Anterior cingulate cortex (tissue), 58 donors: ENCODE results near the gene CARF.
"Not testable (repeated sequence)": the region's sequence is repeated elsewhere in the genome, so short reads cannot be mapped to it uniquely, and the experiment has no call there.

Experiments used
- DNase-seq, 58 donors: peaks; one replicate each; lab custom pipeline; 2025; lab: John Stamatoyannopoulos, UW

Gene CARF

DNA sequence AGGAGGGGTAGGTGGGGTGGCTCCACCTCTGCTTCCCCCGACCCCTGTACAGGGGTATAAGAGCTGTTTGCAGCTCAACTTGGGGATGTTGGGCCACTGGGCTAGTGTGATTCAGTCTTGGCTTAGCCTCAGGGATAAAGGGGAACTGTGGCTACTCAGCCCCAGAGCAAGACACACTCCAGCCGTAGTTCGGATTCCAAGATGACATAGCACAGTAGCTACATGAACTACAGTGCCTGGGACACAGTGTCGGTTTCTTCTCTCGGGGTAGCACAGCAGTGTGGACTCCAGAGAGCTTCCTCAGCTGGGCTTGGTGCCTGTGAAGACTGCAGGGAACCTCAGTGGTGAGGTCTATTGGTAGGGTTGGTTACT lies 21.1 kb downstream of the CARF start:
- DNase-seq, result no peak

DNA sequence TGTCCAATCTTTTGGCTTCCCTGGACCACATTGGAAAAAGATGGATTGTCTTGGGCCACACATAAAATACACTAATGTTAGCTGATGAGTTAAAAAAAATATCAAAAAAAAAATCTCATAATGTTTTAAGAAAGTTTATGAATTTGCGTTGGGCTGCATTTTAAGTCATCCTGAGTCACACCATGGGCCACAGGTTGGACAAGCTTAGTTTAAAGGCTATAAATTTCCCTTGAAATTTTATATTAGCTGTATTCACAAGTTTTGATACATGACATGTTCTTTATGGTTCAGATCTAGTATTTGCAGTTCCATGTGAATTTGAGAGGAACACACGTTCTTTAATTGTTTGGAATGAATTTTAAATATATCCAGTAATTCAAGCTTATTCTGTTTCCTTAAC lies 21.9 kb downstream of the CARF start:
- no peak for DNase-seq

DNA sequence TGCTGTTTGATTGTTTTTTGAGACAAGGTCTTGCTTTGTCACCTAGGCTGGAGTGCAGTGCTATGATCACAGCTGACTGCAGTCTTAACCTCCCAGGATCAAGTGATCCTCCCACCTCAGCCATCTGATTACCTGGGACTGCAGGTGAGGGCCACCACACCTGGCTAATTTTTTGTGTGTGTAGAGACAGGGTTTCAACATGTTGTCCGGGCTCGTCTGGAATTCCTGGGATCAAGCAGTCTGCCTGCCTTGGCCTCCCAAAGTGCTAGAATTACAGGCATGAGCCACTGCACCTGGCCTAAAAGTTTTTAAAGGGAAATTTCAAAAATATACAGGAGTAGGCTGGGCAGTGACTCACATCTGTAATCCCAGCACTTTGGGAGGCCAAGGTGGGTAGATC lies 22.4 kb downstream of the CARF start:
- no peak for DNase-seq

DNA sequence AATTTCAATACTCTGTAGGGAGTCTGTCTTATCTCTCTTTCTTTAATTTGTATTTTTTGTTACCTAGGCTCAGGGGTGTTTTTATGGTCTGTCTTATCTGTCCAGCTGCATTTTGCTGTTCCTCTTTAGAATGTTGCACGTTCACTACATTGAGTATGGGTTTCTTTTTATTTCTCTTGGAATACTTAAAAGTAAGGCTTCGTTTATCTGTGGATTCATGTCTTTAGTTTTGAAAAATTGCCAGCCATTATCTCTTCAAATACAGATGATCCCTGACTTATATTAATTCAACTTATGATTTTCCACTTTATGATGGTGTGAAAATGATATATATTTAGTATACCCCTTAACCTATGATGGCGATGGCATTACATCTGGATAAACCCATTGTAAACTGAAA lies 26.9 kb downstream of the CARF start:
- no peak for DNase-seq

DNA sequence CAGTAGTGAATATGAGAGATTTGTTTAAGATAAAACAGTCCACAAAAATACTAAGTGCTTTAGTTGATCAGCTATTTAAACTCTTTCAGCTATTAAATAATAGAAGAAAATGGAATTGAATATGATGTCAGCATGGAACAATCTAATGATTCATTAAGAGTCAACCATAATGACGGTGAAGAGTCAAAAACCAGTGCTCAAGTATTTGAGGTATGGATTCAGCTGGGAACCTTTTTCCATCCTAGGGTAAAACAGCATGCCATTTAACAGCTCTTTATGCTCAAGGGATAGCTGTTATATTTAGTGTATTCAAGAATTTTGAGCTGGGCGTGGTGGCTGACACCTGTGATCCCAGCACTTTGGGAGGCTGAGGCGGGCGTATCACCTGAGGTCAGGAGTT lies 29.7 kb downstream of the CARF start:
- no peak for DNase-seq

DNA sequence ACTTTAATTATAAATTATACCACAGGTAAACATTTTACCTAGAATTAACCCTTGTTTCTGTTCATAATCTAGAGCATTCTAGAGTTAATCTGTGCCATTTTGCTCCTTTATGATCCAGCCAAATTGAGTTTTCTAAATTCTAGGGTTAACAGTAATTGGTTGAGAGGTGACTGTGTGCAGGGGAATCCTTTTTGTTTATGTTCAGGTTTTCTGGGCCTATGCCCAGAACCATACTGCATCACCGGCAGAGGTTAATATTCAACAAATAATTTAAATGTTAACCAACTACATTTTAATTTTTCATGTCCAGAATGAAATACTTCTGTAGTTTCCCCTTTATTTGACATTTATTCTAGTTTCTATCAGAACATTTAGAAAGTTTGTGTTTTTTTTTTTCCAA lies 32.3 kb downstream of the CARF start:
- DNase-seq, result no peak

DNA sequence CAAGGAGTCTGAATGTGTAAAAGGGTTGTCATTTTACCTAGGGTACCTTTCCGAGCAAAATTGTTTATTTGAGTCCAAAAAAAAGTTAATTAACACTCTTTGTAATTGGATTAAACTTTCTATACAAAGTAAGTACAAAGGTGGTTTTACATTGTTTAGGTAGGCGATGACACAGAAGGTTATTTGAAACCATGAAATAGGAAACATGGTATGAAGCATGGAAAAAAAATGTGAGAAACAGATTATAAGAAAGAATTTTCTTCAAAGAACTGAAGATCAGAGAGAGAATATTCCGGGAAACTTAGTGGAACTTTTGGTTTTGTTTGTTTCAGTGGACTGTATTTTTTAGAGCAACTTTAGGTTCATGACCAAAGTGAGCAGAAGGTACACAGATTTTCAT lies 32.7 kb downstream of the CARF start:
- DNase-seq, result no peak

DNA sequence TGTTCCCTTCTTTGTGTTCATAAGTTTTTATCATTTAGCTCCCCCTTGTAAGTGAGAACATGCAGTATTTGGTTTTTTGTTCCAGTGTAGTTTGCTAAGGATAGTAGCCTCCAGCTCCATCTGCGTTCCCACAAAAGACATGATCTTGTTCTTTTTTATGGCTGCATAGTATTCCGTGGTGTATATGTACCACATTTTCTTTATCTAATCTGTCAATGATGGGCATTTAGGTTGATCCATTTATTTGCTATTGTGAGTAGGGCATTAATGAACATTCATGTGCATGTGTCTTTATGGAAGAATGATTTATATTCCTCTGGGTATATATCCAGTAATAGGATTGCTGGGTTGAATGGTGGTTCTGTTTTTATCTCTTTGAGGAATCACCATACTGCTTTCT lies 33.4 kb downstream of the CARF start:
- no peak for DNase-seq

DNA sequence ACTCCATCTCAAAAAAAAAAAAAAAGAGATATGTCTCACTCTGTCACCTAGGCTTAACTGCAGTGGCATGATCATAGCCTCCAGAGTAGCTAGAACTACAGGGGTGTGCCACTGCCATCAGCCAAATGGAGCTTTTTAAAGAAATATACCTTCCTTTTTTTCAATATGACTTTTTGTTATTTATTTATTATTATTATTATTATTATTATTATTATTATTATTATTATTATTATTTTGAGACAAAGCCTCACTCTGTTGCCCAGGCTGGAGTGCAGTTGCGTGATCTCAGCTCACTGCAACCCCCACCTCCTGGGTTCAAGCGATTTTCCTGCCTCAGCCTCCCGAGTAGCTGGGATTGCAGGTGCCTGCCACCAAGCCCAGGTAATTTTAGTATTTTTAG lies 37.3 kb downstream of the CARF start:
- DNase-seq, result not testable (repeated sequence)

DNA sequence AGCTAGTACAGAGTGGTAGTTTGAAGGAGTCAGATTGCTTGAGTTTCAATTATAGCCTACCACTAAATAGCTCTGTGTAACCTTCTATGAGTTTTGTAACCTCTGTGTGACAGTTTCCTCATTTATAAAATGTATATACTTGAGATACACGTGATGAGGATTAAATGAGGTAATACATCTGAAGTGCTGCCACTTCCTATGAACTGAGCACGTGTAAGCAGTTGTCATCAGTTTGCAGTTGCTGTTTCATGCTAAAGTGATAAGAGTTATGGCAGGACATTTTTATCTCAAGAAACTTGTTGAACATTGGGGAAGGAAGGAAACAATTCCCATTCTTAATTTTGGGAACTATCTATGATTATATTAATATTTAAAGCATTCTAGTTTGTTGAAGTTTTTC lies 38.5 kb downstream of the CARF start:
- DNase-seq, result no peak

DNA sequence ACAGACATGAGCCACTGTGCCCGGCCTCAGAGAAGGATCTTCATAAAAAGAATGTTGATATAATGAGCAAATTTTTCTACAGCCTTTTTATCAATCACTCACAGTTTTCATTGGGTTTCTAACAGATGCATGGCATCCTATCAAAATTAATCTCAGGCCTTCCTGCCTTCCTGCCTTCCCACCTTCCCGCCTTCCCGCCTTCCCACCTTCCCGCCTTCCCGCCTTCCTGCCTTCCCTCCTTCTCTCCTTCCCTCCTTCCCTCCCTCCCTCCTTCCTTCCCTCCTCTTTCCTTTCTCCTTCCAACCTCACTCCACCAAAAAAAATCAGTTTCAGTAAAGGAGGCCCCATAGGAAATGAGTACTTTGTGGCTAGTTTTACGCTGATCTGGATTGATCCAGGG lies 48.4 kb downstream of the CARF start:
- no peak for DNase-seq

DNA sequence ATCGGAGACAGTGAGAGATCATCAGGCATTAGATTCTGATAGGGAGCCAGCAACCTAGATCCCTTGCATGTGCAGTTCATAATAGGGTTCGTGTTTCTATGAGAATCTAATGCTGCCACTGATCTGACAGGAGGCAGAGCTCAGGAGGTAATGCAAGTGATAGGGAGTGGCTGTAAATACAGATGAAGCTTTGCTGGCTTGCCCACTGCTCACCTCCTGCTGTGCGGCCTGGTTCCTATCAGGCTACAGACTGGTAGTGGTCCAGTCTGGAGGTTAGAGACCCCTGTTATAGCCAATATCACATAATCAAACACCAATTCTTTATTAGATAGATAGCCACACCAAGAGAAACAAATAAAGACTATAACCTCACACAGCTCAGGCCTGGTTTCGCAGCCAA lies 51.6 kb downstream of the CARF start:
- no peak for DNase-seq

DNA sequence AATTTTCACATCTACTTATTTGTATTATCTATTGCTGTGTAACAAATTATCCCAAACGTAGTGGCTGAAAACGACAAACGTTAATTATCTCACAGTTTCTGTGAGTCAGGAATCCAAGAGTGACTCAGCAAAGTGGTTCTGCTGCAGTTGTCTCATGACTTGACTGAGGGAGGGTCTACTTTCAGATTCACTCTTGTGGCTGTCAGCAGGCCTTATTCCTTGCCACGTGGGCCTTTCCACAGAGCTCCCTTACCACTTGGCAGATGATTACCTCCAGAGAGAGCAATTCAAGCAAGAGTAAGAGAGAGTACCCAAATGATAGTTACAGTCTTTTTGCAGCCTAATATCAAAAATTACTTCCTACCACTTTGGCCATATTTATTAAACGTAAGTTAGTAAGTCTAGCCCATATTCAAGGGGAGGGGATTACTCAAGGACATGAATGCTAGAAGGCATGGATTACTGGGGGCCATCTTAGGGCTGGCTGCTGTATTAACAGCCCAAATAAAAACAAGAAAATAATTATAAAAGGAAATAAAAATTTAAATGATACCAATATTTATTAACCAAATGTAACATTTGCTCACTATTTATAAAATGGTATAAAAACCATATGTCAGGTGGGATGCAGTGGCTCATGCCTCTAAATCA lies 53.9 kb downstream of the CARF start:
- peak in 2 of 58 donors; percentile 1 to 3 for DNase-seq

DNA sequence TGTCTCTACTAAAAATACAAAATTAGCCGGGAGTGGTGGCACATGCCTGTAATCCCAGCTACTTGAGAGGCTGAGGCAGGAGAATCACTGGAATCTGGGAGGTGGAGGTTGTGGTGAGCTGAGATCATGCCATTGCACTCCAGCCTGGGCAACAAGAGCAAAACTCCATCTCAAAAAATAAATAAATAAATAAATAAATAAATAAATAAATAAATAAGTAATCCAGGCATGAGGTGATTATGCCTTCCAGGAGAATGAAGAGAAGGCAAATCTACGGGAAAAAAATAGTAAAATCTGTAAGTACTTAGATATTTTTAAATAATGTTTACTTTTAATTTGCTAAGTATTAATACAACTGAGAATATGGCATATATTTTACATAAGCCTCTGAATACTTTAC lies 57.3 kb downstream of the CARF start:
- not testable (repeated sequence) for DNase-seq

DNA sequence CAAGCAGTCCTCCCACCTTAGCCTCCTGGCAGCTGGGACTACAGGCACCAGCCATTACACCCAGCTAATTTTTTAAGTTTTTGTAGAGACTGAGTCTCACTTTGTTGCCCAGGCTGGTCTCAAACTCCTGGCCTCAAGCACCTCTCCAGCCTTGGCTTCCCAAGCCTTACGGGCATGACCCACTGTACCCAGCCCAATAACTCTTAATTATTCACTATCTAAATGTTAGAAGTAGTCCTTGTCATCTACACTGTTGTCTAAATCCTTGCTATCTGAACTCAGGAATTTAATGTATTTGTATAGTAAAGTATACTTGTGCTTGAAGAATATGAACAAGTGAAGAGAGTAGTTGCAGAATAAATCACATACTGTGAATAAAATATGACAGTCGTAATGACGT lies 64.7 kb downstream of the CARF start:
- no peak for DNase-seq

DNA sequence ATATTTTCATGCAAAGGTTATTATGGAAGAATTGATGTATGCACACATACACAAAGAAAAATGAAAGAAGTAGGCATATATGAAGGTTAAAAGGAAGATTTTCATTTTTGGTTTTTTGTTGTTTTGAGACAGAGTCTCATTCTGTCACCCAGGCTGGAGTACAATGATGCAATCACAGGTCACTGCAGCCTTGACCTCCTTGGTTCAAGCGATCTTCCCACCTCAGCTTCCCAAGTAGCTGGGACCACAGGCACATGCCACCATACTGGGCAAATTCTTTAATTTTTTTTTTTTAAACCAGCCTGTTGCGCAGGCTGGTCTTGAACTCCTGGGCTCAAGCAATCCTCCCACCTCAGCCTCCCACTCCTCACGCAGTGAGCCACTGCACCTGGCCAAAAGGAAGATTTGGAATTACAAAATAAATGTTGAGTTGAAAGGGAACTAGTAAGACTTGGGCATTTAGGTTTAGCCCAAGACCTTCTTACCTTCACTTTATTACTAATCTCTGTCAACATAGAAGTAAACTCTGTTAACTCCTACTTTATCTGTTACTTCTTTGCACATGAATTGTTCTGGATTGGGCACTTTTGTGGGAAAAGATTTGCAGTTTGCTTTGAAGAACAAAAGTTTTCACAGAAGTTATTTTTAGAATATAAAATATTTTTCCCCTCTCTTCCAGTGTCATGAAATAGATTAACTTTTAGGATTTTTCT lies 70.9 kb downstream of the CARF start:
- DNase-seq, result no peak

DNA sequence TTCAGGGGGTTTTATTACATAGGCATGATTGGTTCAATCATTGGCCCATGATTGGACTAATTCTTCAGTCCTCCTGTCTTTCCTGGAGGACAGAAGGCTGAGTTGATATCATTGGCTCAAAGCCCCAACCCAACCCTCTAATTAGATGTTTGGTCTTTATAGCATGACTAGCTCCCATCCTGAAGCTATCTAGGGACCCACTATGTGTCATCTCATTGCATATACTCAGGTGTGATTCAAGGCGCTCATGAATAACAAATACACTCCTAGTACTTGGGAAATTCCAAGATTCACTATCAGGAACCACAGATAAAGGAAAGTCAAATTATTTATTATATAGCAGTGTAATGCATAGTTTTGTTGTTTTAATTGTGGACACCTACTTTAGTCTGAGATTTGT lies 77.7 kb downstream of the CARF start:
- no peak for DNase-seq

DNA sequence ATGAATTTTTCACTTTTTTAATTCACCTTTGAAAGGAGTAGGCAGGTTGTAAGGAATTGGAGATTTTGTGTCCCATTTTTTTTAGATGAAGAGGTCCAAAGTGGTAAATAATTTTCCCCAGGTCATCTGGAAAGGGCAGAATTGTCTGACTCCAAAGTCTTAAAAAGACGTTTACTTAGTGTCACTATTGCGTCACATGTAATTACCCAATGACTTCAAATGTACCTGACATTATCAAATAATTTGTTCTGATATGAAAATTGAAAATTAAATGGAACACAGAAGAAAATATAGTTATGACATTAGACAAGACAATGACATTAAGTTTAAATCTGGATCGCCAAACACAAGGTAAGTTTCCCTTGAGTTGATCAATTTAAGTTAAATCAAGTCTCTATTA lies 78.4 kb downstream of the CARF start:
- no peak for DNase-seq

DNA sequence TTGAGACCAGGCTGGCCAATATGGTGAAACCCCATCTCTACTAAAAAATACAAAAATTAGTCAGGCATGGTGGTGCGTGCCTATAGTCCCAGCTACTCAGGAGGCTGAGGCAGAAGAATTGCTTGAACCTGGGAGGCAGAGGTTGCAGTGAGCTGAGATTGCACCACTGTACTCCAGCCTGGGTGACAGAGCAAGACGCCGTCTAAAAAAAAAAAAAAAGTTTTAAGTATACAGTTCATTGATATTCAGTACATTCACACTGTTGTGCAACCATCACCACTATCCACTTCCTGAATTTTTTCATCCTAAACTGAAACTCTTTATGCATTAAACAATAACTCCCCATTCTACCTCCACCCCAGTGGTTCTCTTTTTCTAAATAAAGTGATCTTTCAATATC lies 85.0 kb downstream of the CARF start:
- DNase-seq, result not testable (repeated sequence)

DNA sequence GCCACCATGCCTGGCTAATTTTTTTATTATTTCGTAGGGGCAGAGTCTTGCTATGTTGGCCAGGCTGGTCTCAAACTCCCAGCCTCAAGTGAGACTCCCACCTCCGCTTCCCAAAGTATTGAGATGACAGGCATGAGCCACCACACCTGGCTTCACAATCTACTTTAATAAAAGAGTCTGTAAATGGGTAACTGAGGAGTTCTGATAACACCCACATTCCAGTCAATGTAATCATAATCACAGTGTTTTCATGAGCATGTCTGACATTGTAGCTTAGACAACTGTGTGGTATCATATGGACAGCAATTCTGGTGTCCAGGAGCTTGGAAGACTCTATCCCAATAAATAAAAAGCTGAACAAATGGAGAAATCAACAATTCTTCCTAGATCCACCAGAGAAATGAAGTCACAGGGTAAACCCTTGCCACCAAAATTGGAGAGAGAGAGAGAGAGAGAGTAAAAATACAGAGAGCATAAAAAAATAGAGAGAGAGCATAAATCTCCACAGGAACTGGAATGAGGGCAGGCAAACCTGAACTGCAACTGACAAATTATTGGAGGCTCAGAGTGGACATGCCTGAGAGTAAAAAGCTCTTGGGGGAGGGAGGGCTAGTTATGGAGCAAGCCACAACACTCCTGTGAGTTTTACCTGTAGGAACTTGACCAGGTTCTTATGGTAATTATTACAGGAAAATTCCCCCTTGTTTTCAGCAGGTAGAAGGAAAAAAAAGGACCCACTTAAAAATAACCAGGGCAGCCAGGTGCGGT lies 90.2 kb downstream of the CARF start:
- no peak for DNase-seq

DNA sequence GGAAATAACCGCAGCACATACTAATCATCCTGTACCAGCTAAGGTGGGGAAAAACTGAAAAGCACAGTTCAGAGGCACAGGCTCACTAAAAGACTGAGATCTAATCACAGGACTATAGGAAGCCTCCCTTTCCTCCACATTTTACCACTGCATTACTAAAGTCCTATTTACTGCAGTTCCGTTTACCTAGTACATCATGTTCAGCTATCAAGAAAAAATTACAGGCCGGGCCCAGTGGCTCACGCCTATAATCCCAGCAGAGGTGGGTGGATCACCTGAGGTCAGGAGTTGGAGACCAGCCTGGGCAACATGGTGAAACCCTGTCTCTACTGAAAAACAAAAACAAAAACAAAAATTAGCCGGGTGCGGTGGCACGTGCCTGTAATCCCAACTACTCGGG lies 91.6 kb downstream of the CARF start:
- no peak for DNase-seq
